SKM-1 treated with dmso at 0.1 percent for 144 hours (cell line): ENCODE measurements around the gene CBFB.

Experiments used
- DNase-seq: peaks from one replicate; lab custom pipeline; 2025; ENCODE audit not compliant: unreplicated experiment; lab: John Stamatoyannopoulos, UW

The CBFB gene

DNA sequence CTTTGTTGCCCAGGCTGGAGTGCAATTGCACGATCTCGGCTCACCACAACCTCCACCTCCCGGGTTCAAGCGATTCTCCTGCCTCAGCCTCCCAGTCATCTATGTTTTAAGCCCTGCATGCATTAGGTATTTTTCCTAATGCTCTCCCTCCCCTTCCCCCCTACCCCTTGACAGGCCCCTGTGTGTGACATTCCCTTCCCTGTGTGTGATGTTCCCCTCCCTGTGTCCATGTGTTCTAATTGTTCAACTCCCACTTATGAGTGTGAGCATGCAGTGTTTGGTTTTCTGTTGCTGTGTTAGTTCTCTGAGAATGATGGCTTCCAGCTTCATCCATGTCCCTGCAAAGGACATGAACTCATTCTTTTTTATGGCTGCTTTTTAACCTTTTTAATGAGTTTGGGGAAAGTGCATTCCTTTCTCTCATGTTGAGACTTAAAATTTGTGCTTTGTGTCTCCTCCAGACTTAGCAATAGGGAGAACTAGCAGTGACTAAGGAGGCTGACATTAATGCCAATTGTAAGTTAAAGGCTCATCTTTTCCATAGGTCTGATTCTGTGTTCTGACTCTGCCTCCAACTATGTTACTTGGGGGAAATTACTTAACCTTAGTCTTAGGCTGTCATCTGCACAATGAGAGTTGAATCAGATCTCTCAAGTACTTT is 63.1 kb downstream of the CBFB start:
- DNase-seq: no peak

DNA sequence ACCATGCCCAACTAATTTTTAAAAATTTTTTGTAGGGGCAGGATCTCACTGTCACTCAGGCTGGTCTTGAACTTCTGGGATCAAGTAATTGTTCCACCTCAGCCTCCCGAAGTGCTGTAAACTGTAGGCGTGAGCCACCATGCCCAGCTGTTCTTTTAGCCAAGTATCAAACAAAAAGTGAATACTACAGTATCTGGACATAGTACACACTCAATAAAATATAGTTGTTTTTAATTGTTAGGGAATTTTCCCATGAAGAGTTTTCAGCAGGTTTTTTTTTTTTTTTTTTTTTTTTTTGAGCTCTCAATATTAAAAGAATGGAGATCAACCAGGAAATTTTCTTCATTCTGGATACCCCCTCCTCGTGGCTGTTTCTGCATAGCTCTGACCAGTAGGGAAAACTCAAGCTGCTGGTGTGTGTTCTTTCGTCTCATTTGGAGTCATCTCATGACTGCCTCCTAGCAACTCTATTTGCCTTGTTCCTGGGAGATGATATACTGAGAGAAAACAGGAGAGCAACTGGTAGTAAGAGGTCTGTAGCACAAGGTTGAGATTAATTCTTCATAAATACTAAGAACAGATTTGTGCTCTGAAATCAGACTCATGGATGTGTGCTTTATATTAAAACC is 64.3 kb downstream of the CBFB start:
- DNase-seq: no peak

DNA sequence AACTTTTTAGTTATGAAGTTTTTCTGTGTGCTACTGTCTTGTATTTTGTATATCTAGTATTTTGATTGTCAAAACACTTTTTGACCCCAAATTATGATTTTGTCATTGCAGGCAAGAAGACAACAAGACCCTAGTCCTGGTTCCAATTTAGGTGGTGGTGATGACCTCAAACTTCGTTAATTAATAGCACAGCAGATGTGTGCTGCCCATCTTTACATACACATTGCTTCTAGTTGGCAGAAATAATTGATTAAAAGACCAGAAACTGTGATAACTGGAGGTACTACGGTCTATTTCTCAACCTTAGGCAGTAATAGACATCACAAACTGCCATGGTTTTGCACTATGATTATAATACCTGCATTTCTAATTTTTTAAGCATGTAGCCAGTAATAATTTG is 69.7 kb downstream of the CBFB start:
- DNase-seq: no peak

DNA sequence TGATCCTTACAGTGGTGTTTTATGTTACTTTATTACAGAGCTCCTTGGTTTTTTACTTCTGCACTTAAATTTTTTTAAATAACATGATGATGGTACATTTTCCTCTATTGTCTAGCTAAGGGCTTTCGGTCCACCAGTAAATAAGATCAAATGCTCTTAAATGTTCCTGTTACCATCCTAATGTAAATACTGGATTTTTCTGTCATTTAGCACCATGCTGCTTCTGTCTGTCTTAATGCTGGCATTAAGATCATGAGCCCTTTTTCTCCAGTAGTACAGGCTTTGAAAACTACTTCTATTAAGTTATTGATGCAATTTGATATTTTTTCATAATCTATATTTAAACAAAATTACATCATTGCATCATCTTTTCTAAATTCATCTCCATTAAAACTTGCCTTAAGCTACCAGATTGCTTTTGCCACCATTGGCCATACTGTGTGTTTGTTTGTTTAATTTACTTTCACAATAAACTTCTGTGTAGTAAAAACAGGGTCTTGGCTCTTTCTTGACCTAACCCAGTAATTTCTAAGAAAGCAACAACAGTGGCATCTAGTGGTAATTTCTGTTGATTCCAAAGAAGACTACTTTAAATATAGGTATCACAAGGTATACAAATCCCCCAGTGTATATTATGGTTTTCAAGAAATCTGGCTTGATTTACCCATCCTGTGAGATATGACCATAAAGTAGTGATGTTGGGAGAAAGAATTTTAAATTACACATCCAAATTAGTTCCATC is 71.8 kb downstream of the CBFB start:
- DNase-seq: no peak

DNA sequence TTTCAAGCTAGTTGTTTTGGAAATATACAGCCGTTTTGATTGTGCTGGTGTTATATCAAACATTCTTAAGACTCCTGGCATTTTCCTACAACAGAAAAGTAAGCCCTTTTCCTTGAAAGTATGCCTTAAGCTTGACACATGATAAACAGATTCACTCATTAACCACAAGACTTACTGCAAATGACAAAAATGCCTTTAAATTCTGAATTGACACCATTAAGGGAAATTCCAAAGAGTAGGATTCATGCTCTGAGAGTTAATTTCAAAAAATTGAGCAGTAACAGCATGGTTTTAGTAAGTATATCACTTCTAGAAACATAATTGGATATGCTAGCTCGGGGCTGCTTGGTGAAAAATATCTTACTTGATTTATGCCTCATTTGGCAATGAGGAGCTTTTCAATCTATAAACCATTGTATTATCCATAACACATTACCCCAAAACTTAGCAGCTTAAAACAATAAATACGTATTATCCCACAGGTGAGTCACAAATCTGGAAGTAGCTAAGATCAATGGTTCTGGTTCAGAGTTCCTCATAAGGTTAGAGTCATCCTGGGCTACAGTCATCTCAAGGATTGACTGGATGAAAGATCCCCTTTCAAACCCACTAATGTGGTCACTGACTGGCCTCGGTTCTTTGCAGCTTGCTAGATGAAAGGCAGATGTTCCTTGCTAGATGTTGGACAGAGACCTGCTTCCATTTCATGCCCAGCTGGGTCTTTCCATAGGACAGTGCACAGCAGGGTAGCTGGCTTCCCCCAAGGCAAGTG is 72.5 kb downstream of the CBFB start:
- DNase-seq: no peak

DNA sequence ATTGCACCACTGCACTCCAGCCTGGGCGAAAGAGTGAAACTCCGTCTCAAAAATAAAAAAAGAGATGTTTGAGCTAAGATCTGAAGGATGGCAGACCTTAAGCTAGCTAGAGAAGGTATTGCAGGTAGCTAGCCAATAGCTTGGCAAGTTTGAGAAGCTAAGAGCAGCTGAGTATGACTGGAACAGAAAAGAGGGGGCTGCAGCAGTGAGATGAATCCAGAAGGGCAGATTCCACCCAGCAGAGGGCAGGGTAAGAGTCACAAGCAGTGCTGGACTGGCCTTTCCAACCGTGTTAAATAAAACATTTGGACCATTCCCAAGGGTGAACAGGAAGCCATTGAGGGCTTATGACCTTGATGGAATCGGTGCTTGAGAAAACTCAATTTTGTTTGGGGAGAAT is 75.1 kb downstream of the CBFB start:
- peak; percentile 11 for DNase-seq

DNA sequence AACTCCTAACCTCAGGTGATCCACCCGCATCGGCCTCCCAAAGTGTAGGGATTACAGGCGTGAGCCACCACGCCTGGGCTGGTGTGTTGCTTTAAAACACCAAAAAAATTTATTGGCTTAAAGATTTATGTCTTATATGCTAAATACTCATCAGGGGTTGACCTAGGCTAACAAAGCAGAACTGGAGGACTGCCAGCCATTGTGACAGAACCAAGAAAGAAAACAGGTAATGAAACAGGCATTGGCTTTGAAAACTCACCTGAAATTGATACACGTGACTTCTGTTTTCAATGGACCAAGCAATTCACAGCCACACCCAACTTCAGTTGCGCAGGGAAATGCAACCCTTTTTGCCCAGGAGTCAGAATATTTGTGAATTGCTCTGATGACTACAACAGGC is 75.9 kb downstream of the CBFB start:
- DNase-seq: no peak

DNA sequence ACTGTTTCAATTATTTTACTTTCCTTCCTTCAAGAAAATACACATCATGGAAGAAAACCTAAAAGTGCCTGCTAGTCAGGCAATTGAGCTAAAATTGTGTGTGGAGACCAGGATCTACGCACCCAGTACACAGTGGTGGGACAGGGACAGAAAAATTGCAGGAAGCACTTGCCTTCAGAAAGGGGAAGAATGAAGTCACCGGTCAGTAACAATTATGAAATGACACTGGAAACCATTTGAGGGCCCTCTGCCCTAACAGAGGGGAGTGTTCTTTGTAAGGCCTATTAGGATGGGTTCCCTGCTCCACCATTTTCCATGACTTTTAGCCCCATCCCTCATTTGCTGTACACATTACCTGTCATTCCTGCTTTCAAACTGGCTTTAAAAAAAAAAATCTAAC is 76.3 kb downstream of the CBFB start:
- peak; percentile 86 for DNase-seq

DNA sequence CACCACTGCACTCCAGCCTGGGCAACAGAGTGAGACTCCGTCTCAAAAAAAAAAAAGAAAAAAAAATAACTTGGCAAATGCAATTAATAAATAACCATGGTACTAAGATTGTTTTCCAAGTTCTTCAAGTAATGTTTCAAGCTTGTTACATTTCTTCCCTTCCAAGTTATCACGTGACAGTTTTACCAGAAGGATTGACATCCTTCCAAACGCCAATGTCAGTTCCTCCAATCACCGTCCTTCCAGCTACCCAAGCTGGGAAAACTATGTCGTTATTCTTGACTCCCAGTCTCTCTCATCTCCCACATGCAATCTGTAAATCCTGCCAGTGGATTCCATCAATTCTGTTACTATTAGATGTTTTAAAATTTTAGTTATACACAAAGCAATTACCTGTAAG is 76.9 kb downstream of the CBFB start:
- no peak for DNase-seq

DNA sequence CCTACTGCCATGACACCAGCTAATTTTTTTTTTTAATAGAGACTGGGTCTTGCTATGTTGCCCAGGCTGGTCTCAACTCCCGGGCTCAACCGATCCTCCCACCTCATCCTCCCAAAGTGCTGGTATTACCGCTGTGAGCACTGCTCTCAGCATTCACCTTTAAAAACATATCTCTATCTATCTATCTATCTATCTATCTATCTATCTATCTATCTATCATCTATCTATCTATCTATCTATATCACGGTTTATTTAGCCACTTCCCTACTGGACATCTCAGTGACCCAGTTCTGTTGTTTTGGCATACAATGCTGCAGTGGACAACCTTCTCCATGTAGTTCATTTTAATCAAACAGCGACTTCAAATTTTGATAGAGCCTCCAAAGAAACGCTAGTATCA is 79.5 kb downstream of the CBFB start:
- DNase-seq: no peak

DNA sequence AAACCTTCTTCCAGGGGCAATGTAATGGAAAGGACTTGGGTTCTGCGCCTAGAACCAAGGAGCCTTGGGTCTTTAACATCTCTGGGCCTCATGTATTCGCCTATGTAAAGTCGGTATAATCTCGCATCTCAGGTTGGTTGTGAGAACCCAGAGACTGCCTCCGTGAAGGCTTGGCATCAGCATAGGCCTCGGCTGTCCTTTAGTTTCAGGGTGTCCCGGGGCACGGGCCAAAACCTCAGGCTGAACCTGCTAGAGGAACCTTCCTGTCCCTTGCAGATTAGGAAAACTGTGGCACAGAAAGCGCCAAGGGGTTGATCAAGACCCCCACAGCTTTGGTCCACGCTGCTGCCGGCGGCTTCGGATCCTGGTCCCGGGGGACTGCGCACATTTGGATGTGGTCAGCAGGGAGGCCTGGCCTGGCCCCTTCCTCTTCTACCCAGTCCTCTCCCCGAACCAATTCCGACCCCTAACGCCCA is 80.0 kb downstream of the CBFB start:
- no peak for DNase-seq

DNA sequence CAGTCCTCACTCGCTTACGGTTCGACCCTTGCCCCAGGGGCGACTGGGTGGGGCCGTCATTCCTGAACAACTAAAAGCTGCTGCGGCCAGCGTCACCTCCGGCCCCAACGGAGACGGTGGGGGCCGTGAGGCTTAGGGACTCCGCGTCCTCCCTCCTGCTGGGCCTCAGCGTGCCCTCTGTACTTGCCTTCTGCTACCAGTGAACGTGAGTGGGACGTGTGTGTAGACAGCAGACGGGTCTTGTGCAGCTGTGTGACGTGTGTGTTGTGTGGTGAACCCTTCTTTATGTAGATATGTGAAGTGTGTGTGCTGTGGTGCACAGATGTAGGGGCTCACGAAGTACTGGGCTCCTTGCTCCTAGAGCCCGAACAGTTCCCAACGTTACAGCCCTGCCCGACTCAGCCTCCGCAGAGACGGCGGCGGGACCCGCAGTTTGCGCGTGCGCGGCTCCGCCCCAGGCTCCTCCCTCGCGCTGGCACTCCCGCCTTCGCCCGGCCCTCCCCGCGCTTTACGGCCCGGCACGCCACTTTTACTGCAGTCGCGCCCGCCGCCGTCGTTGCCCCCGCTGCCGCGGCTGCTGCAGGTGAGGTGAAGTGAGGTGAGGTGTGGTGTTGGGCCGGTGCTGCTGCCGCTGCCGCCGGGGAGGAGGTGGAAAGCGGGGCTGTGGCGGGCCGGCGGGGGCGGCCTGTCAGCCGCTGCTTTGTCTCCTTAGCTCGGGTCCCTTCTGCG is 80.6 kb downstream of the CBFB start, which contains the start of gene PHAF1:
PHAF1 (plus strand) TSS at position 535 of the 729 bp plus-strand sequence. CDS start 235 bp downstream, outside the sequence.
- DNase-seq: peak; percentile 84

DNA sequence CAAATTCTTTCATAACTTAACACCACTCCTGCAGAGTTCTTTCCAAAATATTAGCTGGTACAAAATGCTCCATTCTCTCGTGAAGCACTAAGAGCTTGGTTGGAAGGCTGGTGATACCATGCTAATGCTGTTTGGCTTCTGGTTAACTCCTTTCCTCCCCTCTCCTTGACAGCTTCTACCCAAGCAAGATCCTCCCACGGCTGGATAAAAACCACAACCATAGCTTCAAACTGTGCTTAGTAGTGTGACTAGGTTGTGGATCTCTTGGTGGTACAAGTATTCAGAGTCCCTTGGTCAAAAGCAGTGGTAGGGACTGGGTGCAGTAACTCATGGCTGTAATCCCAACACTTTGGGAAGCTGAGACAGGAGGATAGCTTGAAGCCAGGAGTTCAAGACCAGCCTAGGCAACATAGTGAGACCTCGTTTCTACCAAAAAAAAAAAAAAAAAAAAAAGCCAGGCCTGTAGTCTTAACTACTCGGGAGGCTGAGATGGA is 83.0 kb downstream of the CBFB start:
- DNase-seq: no peak

DNA sequence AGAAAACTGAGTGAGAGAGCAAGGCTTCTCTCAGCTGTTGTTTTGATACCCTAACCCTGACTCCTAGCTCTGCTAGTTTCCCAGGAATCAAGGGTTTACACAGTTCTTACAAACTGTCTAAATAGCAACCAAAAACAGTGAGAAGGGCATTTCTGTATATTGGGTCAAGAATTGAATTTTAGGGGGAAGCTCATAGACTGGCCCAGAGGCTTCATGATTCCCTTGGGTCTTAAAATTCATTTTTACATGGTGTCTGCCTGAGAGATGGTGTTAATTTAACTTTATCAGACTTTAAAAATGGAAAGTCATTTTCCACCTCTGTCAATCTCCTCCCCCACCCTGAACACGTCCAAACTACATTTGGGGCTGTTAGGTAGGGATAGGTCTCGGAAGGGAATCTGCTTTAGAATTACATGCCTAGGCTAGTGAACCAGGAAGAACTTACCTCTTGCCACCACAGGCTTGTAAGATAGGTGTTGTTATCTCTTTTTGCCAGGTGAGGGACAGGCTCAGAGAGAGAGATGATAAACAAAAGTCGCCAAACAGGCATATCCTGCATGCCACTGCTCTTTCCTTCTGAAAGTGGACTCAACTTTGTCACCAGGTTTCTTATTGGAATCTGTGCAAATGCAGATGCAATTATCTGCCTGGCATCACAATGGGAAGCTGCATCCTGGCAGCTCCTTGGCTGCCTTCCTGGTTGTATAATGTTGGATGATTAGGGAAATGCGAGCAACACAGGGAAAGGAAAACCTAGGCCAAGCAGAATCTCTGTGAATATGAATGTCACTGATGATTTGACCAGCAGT is 83.8 kb downstream of the CBFB start:
- DNase-seq: no peak

DNA sequence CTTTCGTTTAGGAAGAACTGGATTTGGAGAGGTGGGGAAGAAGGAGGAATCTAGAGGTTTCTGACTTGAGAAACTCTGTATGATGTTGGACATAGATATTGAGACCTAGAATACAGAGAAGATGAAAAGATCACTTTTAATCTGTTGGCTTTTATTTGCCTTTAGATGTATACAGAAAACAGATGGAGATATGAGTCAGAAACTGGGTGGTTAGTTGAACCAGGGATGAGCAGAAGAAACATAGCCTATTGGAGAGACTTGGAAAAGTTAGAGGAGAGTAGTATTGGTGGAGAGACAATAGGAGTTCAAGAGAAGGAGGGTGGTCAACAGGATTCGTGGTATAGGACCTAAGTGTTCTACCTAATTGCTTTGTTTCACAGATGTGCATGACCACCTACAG is 85.8 kb downstream of the CBFB start:
- no peak for DNase-seq

DNA sequence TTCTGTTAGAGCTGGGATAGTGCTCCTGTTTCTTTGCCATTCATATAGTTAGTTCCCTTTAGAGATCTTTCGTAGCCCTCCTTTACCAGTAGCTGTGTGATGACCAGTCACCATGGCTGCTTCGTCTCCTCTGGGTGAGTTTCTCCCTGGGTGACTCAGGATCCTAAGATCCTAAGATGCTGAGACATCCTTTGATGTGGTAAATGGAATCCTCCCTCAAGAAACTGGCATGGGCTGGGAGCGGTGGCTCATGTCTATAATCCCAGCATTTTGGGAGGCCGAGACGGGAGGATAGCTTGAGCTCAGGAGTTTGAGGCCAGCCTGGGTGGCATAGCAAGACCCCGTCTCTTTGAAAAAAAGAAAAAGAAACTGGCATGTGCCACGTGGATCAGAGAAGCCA is 86.7 kb downstream of the CBFB start:
- DNase-seq: no peak

DNA sequence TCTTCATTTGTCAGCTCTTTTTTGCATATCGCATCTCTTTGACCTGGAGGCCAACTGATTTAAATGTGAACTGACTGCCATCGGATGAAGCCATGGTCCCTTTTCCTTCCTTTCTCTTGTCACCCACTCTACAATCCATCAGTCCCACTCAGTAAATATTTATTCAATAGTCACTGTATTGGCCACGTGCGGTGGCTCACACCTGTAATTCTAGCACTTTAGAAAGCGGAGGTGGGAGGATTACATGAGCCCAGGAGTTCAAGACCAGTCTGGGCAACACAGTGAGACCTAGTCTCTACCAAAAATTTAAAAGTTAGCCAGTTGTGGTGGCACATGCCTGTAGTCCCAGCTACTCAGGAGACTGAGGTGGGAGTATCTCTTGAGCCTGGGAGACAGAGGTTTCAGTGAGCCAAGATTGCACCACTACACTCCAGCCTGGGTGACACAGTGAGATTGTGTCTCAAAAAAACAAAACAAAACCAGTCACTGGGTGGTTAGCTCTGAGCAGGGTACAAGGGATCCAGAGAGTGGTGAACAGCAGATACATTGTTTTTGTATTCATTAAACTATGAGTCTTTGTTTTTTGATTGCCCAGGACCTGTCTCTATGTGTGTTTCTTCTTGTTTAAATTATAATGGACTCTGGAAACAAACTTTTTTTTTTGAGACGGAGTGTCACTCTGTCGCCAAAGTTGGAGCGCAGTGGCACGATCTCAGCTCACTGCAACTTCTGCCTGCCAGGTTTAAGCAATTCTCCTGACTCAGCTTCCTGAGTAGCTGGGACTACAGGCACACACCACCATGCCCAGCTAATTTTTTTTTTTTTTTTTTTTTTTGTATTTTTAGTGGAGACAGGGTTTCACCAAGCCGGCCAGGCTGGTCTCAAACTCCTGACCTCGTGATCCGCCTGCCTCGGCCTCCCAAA is 87.7 kb downstream of the CBFB start:
- no peak for DNase-seq

DNA sequence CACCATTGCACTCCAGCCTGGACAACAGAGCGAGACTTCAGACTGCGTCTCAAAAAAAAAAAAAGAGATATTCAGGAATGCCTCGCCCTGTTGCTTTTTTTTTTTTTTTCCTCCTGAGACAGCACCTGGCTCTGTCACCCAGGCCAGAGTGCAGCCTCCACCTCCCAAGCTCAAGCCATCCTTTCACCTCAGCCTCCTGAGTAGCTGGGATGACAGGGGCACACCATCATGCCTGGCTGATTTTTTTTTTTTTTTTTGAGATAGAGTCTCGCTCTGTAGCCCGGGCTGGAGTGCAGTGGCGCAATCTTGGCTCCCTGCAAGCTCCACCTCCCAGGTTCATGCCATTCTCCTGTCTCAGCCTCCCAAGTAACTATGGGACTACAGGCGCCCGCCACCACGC is 88.8 kb downstream of the CBFB start:
- no peak for DNase-seq

DNA sequence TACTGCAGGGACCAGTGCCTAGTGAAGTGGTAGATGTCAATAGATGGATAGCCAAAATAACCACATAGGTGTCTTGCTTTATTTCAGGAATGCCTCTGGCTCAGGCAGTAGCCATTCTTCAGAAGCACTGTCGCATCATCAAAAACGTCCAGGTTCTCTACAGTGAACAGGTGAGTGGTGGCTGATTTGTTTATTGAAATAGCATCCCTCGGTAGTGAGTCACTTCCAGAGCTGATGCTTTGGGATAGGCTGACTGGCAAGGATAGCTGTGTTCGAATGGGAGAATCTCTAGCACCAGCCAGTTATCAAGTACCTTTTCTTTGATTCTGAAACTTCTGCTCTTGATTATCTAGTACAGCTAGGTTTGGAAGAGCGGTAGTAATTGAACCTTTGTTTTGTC is 91.1 kb downstream of the CBFB start:
- DNase-seq: no peak
